Activated T-cell treated with anti-CD3 and anti-CD28 coated beads for 48 hours (primary cell): ENCODE data around the gene CLBA1.

Experiments
- DNase-seq: peaks from one replicate; pipeline ENCODE4 v3.0.0-alpha.2; 2020; ENCODE audit warnings: low read depth

The CLBA1 gene

GRCh38 chr14:104980611-104981531, 4.7 kb upstream of the CLBA1 start:
- no peak for DNase-seq

GRCh38 chr14:104981699-104982541, 3.7 kb upstream of the CLBA1 start:
- no peak for DNase-seq

GRCh38 chr14:104982548-104983230, 2.9 kb upstream of the CLBA1 start:
- no peak for DNase-seq

- DNase-seq, result no peak
Observed at GRCh38 chr14:104983231-104983721, 2.3 kb upstream of the CLBA1 start.

GRCh38 chr14:104984056-104984894, 1.3 kb upstream of the CLBA1 start:
- no peak for DNase-seq

- no peak for DNase-seq
Observed at GRCh38 chr14:104986487-104987164, 1.0 kb downstream of the CLBA1 start.

GRCh38 chr14:104989236-104989950, 3.8 kb downstream of the CLBA1 start:
- no peak for DNase-seq

- no peak for DNase-seq
Observed at GRCh38 chr14:104989951-104990303, 4.3 kb downstream of the CLBA1 start.

- DNase-seq, result no peak
Observed at GRCh38 chr14:104991896-104992230, 6.3 kb downstream of the CLBA1 start.

GRCh38 chr14:104992501-104992900, 6.9 kb downstream of the CLBA1 start:
- no peak for DNase-seq

GRCh38 chr14:104993306-104993705, 7.7 kb downstream of the CLBA1 start:
- DNase-seq, result no peak

- DNase-seq, result no peak
Observed at GRCh38 chr14:104993808-104994591, 8.4 kb downstream of the CLBA1 start.

GRCh38 chr14:104994978-104995377, 9.4 kb downstream of the CLBA1 start:
- DNase-seq, result no peak

GRCh38 chr14:104996032-104996431, 10.4 kb downstream of the CLBA1 start:
- DNase-seq, result no peak

- no peak for DNase-seq
Observed at GRCh38 chr14:104996483-104996882, 10.9 kb downstream of the CLBA1 start.

- DNase-seq, result no peak
Observed at GRCh38 chr14:104998801-104999200, 13.2 kb downstream of the CLBA1 start.

- no peak for DNase-seq
Observed at GRCh38 chr14:104999361-104999760, 13.8 kb downstream of the CLBA1 start.

GRCh38 chr14:105005329-105005928, 19.8 kb downstream of the CLBA1 start:
- DNase-seq, result no peak
